Measurements from ENCODE around the gene PLEKHS1. TPM values are rescaled to one million over a fixed set of nuclear protein-coding genes. Genes with fewer than 3 reads are reported as not detected.
A peak's percentile ranks its signal among the peaks of the same experiment; 100 is the strongest.

PLEKHS1 gene
- total RNA-seq, 4 donors from 2014 or later = 0.12 to 1.1 TPM; not detected in 2

DNA sequence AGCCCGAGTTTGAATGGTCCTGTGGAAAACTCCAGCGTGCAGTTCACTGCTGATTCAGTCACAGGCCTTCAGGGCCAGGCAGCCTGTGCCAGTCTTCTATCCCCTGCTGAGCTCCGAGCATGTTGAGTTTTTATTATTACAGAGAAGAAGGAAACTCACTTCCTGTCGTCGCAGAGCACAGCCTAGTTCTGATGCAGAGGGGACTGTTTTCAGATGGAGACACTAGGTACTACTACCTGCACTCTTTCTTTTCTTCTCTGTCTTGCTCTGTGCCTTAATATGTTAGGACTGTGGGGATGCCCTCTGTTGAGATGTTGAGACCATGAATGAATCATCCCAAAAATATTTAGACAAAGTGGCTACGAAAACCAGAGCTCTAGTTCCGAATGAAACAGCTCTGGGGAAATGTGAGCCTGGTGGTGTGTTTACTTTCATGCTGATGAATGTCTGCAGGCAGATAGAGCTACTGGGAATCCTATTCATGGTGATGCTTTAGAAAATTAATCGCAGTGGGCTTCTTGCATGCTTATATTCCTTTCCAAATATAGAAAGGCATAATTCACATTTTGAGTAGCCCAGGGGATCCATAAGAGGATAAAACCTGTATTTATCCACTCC, 42.2 kb upstream of the PLEKHS1 start:
- TF ChIP-seq EP300 (IDR thresholded peaks at IDR 0.05) (no peak), POLR2A (IDR thresholded peaks at IDR 0.05) (no peak), POLR2AphosphoS5 (IDR thresholded peaks at IDR 0.05) (no peak)
- TF ChIP-seq, protein P1, sequence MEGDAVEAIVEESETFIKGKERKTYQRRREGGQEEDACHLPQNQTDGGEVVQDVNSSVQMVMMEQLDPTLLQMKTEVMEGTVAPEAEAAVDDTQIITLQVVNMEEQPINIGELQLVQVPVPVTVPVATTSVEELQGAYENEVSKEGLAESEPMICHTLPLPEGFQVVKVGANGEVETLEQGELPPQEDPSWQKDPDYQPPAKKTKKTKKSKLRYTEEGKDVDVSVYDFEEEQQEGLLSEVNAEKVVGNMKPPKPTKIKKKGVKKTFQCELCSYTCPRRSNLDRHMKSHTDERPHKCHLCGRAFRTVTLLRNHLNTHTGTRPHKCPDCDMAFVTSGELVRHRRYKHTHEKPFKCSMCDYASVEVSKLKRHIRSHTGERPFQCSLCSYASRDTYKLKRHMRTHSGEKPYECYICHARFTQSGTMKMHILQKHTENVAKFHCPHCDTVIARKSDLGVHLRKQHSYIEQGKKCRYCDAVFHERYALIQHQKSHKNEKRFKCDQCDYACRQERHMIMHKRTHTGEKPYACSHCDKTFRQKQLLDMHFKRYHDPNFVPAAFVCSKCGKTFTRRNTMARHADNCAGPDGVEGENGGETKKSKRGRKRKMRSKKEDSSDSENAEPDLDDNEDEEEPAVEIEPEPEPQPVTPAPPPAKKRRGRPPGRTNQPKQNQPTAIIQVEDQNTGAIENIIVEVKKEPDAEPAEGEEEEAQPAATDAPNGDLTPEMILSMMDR (IDR thresholded peaks at IDR 0.05) = no peak
- Histone ChIP-seq H3K36me3 (peaks cover 0 to 3% of the 10 kb centered on the region in 2 donors), H3K4me3 (no peak overlapping the region), H3K27me3 (no peaks in the 10 kb centered on the region), H3K27ac (peak overlapping the region in 2 of 4 donors; percentile 10 to 12), H3K9me3 (no peaks in the 10 kb centered on the region), H3K4me1 (peaks cover 5 to 66% (median 25%) of the 10 kb centered on the region in 3 donors)
- WGBS, 2 donors (ENCODE audit: low coverage in 1 of 2) = 28 to 31% methylated on average over 5 to 8 of the region's 8 CpGs
- ATAC-seq = no peak

DNA sequence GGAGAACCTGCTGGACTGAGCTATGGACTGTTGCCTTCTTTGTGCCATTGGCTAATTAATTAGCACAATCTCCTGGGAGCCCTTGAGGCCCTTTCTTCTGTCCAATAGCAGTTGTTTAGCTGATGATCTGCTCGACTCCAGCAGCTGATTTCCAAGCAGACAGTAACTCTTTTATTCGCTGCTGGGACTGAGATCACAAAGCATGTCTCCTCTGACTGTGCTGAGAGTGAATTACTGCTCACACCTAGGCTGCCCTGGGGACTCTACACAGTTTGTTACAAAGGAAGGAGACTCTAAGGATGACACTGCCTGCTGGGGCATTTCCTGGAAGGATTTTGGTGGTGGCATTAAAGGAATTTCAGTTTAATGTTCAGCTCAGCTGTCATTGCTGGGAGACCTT, 40.3 kb upstream of the PLEKHS1 start:
- ATAC-seq = no peak
- Histone ChIP-seq H3K4me1 (peaks cover 3 to 50% (median 20%) of the 10 kb centered on the region in 3 donors), H3K27ac (peak overlapping the region in 2 of 4 donors; percentile 1 to 35), H3K4me3 (no peak overlapping the region), H3K36me3 (peaks cover 0 to 7% of the 10 kb centered on the region in 2 donors), H3K27me3 (no peaks in the 10 kb centered on the region), H3K9me3 (no peaks in the 10 kb centered on the region)
- TF ChIP-seq POLR2A (IDR thresholded peaks at IDR 0.05) (no peak), EP300 (IDR thresholded peaks at IDR 0.05) (no peak), POLR2AphosphoS5 (IDR thresholded peaks at IDR 0.05) (no peak)
- TF ChIP-seq, protein P1 (IDR thresholded peaks at IDR 0.05) = no peak
- WGBS, 2 donors (ENCODE audit: low coverage in 1 of 2) = 0% methylated on average over 1 of the region's 2 CpGs; no CpG with 5 or more reads in 1 of the 2 donors

- Histone ChIP-seq H3K36me3 (peaks cover 0 to 9% of the 10 kb centered on the region in 2 donors), H3K9me3 (no peaks in the 10 kb centered on the region), H3K4me3 (no peak overlapping the region), H3K27me3 (no peaks in the 10 kb centered on the region), H3K4me1 (peaks cover 0 to 41% (median 20%) of the 10 kb centered on the region in 3 donors), H3K27ac (no peak overlapping the region)
- no peak for ATAC-seq
- no peak for TF ChIP-seq EP300 (IDR thresholded peaks at IDR 0.05)
- TF ChIP-seq POLR2A (IDR thresholded peaks at IDR 0.05) = no peak
- TF ChIP-seq, protein P1 (IDR thresholded peaks at IDR 0.05) = no peak
- no peak for TF ChIP-seq POLR2AphosphoS5 (IDR thresholded peaks at IDR 0.05)
- 86 to 89% methylated on average over 1 to 3 of the region's 3 CpGs for WGBS, 2 donors (ENCODE audit: low coverage in 1 of 2)
Measured at GRCh38 chr10:113712024-113712423, 39.5 kb upstream of the PLEKHS1 start.

GRCh38 chr10:113712755-113713639, 38.5 kb upstream of the PLEKHS1 start:
- ATAC-seq = no peak
- peaks cover 0 to 33% (median 20%) of the 10 kb centered on the region in 3 donors for H3K4me1 ChIP-seq
- H3K27me3 ChIP-seq = no peaks in the 10 kb centered on the region
- H3K27ac ChIP-seq = no peak overlapping the region
- no peak overlapping the region for H3K4me3 ChIP-seq
- H3K9me3 ChIP-seq = no peaks in the 10 kb centered on the region
- peaks cover 0 to 18% of the 10 kb centered on the region in 2 donors for H3K36me3 ChIP-seq
- WGBS, 2 donors (ENCODE audit: low coverage in 1 of 2) = 86 to 91% methylated on average over 7 to 8 of the region's 8 CpGs
- TF ChIP-seq EP300 (IDR thresholded peaks at IDR 0.05) = no peak

DNA sequence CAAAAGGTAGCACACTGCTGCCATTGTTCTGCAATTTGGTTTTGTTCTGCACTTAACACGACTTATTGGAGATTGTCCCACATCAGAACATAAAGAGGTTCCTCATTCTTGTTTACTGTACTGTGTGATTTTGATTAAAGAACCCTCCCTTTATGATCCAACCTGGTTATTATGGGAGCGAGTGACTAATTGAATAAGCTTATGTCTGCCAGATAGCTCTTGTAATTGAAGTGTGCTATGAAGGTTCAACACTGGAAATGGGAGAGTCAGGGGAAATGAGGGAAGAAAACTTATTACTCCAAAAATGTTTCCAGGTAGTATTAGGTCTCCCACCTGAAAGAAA, 37.9 kb upstream of the PLEKHS1 start:
- H3K4me1 ChIP-seq = peaks cover 0 to 33% (median 20%) of the 10 kb centered on the region in 3 donors
- no peak overlapping the region for H3K4me3 ChIP-seq
- H3K27ac ChIP-seq = no peak overlapping the region
- no peaks in the 10 kb centered on the region for H3K27me3 ChIP-seq
- TF ChIP-seq EP300 (IDR thresholded peaks at IDR 0.05) = no peak
- TF ChIP-seq, protein P1 (IDR thresholded peaks at IDR 0.05) = no peak
- no peak for TF ChIP-seq POLR2AphosphoS5 (IDR thresholded peaks at IDR 0.05)
- TF ChIP-seq POLR2A (IDR thresholded peaks at IDR 0.05) = no peak
- no peak for ATAC-seq
- no peaks in the 10 kb centered on the region for H3K9me3 ChIP-seq
- peaks cover 0 to 18% of the 10 kb centered on the region in 2 donors for H3K36me3 ChIP-seq
- WGBS, 2 donors (ENCODE audit: low coverage in 1 of 2) = 81 to 100% methylated on average over 1 to 2 of the region's 2 CpGs

Measured in gastroesophageal sphincter (tissue), 4 donors.